ENCODE data around the gene SCAMP5.

GRCh38 chr15:75037685-75038084 is 42.3 kb downstream of the SCAMP5 start:
- TF ChIP-seq POLR2A (IDR thresholded peaks at IDR 0.05; ENCODE audit: low read length) (no peak), GATA1 (IDR thresholded peaks at IDR 0.05; ENCODE audit: low read depth, low read length) (no peak)

Data from erythroblast (primary cell).